K562 (cell line): ENCODE measurements around the gene DGUOK. TPM values are rescaled to one million over a fixed set of nuclear protein-coding genes. Genes with fewer than 3 reads are reported as not detected.

Experiments used
- ARNT ChIP-seq, 2 experiments: fragments of 450-650 bp; IDR thresholded peaks; 2 replicates each; pipeline ENCODE4 v1.6.1; 2016; ENCODE audit warnings: mild to moderate bottlenecking in 1 of 2
- HCFC1 ChIP-seq: IDR thresholded peaks from 2 replicates; pipeline ENCODE4 v1.6.1; 2012; ENCODE audit warnings: low read depth, low read length, improper control_type of control experiment
- HMGN3 ChIP-seq: IDR thresholded peaks from 2 replicates; pipeline ENCODE4 v1.6.1; 2011; ENCODE audit warnings: borderline replicate concordance, low read depth, mild to moderate bottlenecking, mixed read lengths, low read length; ENCODE audit not compliant: insufficient read length; ENCODE audit errors: extremely low read depth
- POLR2B ChIP-seq: fragments of 450-650 bp; IDR thresholded peaks from 2 replicates; pipeline ENCODE4 v1.6.1; 2018; ENCODE audit warnings: low read depth; ENCODE audit not compliant: partially characterized antibody
- RAD51 ChIP-seq: fragments of 450-650 bp; IDR thresholded peaks from 2 replicates; pipeline ENCODE4 v1.7.1; 2016; ENCODE audit warnings: low read depth, mild to moderate bottlenecking, borderline replicate concordance
- SMC3 ChIP-seq: conservative IDR thresholded peaks from 2 replicates; pipeline ENCODE4 v1.6.1; 2011; ENCODE audit warnings: low read depth, low read length, improper control_type of control experiment; ENCODE audit not compliant: insufficient read depth
- ZNF354B ChIP-seq: fragments of 250-450 bp; sonication (Bioruptor Pico); IDR thresholded peaks from 2 replicates; pipeline ENCODE4 v1.4.0; 2020
- ZNF586 ChIP-seq: fragments of 450-650 bp; formaldehyde crosslinking; conservative IDR thresholded peaks from 2 replicates; pipeline ENCODE4 v1.4.0; 2020; ENCODE audit warnings: mild to moderate bottlenecking, moderate library complexity
- polyA plus RNA-seq, 8 experiments: library from polyadenylated mRNA; depleted of rRNA in 4 of 8; stranded (reverse) in 5 of 8; unstranded in 3 of 8; fragments of >200 nt; fragmentation: Nextera tagmentation in 2 of 8; fragmentation: Illumina TruSeq in 1 of 8; extraction: Ambion mirVana in 2 of 8; extraction: Trizol in 1 of 8; gene quantifications; 2 replicates each; pipeline versions ENCODE4 v1.2.1 to v1.2.3, GENCODE V29; 2011 to 2014; ENCODE audit warnings: inconsistent platforms in 1 of 8, missing spikeins in 1 of 8
- total RNA-seq, 7 experiments: library from RNA; depleted of rRNA in 6 of 7; stranded (reverse); fragments of >200 nt in 6 of 7; fragmentation: Illumina TruSeq in 2 of 7; extraction: Trizol in 2 of 7; gene quantifications; 2 replicates each; pipeline versions ENCODE4 v1.2.1 to v1.2.3, GENCODE V29; 2011 to 2021; ENCODE audit warnings: low replicate concordance in 1 of 7
- TF ChIP-seq, protein P1 (sequence below): IDR thresholded peaks from 2 replicates; pipeline ENCODE4 v1.6.1; 2016; ENCODE audit warnings: missing genetic modification characterization, missing compliant biosample characterization
- TF ChIP-seq, protein P2 (sequence below): fragments of 450-650 bp; IDR thresholded peaks from 2 replicates; pipeline ENCODE4 v1.6.1; 2017; ENCODE audit warnings: antibody characterized with exemption, mild to moderate bottlenecking
- TF ChIP-seq, protein P3 (sequence below), 2 experiments: fragments of 450-650 bp; formaldehyde crosslinking in 1 of 2; IDR thresholded peaks; 2 replicates each; pipeline versions ENCODE4 v1.4.0 to v1.6.1; 2014 to 2020; ENCODE audit warnings: mild to moderate bottlenecking in 2 of 2, borderline replicate concordance in 1 of 2, low read depth in 1 of 2
- TF ChIP-seq, protein P4 (sequence below): sonication (generic); formaldehyde crosslinking; IDR thresholded peaks from 2 replicates; pipeline ENCODE4 v1.5.0; 2020; ENCODE audit warnings: missing genetic modification reagents

Gene DGUOK
- total and polyA plus RNA-seq, 9 of the 15 experiments (the other 6 are each of a cell fraction or from before 2014, with no cell fraction given), result 67.0 to 288 (median 126) TPM

DNA sequence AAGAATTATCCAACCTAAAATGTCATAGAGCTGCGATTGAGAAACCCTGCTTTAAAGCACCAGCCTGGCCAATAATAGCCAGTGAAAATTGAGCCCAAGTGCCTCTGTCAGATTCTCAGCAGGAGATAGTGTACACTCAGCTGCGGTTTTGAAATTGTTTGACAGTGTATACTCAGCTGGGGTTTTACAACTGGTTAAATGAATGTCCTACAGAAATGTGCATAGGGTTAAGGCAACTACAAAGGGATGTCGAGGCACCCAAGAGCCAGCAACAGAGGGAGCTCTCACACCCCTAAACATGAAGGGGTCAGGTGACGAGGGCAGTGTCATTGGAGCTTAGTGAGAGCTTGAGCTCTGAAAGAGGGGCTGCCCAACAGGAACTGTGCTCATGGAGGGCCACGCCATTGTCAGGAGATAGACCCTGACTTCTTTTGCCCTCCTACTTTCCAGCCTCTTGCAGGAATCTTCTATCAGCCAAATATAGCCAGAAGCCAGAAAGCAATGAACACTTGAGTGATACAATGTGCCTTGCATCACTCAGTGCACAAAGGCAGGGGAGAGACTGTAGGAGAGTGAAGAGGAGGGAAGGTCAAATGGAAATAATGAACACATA, 18.7 kb upstream of the DGUOK start (continued):
- TF ChIP-seq, protein P1, sequence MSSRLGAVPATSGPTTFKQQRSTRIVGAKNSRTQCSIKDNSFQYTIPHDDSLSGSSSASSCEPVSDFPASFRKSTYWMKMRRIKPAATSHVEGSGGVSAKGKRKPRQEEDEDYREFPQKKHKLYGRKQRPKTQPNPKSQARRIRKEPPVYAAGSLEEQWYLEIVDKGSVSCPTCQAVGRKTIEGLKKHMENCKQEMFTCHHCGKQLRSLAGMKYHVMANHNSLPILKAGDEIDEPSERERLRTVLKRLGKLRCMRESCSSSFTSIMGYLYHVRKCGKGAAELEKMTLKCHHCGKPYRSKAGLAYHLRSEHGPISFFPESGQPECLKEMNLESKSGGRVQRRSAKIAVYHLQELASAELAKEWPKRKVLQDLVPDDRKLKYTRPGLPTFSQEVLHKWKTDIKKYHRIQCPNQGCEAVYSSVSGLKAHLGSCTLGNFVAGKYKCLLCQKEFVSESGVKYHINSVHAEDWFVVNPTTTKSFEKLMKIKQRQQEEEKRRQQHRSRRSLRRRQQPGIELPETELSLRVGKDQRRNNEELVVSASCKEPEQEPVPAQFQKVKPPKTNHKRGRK (tag), result no peak
- TF ChIP-seq, protein P2, sequence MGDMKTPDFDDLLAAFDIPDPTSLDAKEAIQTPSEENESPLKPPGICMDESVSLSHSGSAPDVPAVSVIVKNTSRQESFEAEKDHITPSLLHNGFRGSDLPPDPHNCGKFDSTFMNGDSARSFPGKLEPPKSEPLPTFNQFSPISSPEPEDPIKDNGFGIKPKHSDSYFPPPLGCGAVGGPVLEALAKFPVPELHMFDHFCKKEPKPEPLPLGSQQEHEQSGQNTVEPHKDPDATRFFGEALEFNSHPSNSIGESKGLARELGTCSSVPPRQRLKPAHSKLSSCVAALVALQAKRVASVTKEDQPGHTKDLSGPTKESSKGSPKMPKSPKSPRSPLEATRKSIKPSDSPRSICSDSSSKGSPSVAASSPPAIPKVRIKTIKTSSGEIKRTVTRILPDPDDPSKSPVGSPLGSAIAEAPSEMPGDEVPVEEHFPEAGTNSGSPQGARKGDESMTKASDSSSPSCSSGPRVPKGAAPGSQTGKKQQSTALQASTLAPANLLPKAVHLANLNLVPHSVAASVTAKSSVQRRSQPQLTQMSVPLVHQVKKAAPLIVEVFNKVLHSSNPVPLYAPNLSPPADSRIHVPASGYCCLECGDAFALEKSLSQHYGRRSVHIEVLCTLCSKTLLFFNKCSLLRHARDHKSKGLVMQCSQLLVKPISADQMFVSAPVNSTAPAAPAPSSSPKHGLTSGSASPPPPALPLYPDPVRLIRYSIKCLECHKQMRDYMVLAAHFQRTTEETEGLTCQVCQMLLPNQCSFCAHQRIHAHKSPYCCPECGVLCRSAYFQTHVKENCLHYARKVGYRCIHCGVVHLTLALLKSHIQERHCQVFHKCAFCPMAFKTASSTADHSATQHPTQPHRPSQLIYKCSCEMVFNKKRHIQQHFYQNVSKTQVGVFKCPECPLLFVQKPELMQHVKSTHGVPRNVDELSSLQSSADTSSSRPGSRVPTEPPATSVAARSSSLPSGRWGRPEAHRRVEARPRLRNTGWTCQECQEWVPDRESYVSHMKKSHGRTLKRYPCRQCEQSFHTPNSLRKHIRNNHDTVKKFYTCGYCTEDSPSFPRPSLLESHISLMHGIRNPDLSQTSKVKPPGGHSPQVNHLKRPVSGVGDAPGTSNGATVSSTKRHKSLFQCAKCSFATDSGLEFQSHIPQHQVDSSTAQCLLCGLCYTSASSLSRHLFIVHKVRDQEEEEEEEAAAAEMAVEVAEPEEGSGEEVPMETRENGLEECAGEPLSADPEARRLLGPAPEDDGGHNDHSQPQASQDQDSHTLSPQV, result no peak
- TF ChIP-seq, protein P3, sequence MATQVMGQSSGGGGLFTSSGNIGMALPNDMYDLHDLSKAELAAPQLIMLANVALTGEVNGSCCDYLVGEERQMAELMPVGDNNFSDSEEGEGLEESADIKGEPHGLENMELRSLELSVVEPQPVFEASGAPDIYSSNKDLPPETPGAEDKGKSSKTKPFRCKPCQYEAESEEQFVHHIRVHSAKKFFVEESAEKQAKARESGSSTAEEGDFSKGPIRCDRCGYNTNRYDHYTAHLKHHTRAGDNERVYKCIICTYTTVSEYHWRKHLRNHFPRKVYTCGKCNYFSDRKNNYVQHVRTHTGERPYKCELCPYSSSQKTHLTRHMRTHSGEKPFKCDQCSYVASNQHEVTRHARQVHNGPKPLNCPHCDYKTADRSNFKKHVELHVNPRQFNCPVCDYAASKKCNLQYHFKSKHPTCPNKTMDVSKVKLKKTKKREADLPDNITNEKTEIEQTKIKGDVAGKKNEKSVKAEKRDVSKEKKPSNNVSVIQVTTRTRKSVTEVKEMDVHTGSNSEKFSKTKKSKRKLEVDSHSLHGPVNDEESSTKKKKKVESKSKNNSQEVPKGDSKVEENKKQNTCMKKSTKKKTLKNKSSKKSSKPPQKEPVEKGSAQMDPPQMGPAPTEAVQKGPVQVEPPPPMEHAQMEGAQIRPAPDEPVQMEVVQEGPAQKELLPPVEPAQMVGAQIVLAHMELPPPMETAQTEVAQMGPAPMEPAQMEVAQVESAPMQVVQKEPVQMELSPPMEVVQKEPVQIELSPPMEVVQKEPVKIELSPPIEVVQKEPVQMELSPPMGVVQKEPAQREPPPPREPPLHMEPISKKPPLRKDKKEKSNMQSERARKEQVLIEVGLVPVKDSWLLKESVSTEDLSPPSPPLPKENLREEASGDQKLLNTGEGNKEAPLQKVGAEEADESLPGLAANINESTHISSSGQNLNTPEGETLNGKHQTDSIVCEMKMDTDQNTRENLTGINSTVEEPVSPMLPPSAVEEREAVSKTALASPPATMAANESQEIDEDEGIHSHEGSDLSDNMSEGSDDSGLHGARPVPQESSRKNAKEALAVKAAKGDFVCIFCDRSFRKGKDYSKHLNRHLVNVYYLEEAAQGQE (IDR thresholded peaks at IDR 0.05; ENCODE audit: borderline replicate concordance), result peak; percentile 80
- TF ChIP-seq, protein P3 (CRISPR knock-in tag; IDR thresholded peaks at IDR 0.05; ENCODE audit: low read depth), result no peak
- TF ChIP-seq HMGN3 (no peak), ZNF586 (CRISPR knock-in tag) (no peak), RAD51 (peak; percentile 77), POLR2B (no peak), ARNT (IDR thresholded peaks at IDR 0.05) (no peak), SMC3 (peak; percentile 68), ZNF354B (CRISPR knock-in tag) (no peak), HCFC1 (no peak)
- TF ChIP-seq, protein P4, sequence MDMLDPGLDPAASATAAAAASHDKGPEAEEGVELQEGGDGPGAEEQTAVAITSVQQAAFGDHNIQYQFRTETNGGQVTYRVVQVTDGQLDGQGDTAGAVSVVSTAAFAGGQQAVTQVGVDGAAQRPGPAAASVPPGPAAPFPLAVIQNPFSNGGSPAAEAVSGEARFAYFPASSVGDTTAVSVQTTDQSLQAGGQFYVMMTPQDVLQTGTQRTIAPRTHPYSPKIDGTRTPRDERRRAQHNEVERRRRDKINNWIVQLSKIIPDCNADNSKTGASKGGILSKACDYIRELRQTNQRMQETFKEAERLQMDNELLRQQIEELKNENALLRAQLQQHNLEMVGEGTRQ (CRISPR knock-in tag), result peak; percentile 73
